ENCODE results near the gene YY1.

GRCh38 chr14:100252684-100253083, 13.7 kb downstream of the YY1 start:
- TF ChIP-seq POLR2A (IDR thresholded peaks at IDR 0.05) (no peak), CTCF (IDR thresholded peaks at IDR 0.05) (no peak), POLR2AphosphoS5 (IDR thresholded peaks at IDR 0.05; ENCODE audit: insufficient read depth in 1 of 2, low read depth in 1 of 2) (no peak)

Data from vagina (tissue), 2 donors.